GM18873 (cell line): Measurements from ENCODE around the gene STH.

Experiments used
- ATAC-seq: cut with Tn5 transposase; IDR thresholded peaks from one replicate; pipeline ENCODE4 v1.9.1; 2021; ENCODE audit warnings: mild to moderate bottlenecking, moderate library complexity, moderate number of reproducible peaks; ENCODE audit not compliant: unreplicated experiment, low FRiP score

STH gene

GRCh38 chr17:45982791-45983613, 16.0 kb upstream of the STH start:
- no peak for ATAC-seq

- no peak for ATAC-seq
Measured at GRCh38 chr17:45983614-45984310, 15.3 kb upstream of the STH start.

- ATAC-seq = no peak
Measured at GRCh38 chr17:45984368-45984767, 14.7 kb upstream of the STH start.

GRCh38 chr17:45985447-45985846, 13.6 kb upstream of the STH start:
- ATAC-seq = no peak

GRCh38 chr17:45986056-45986455, 13.0 kb upstream of the STH start:
- ATAC-seq = no peak

- no peak for ATAC-seq
Measured at GRCh38 chr17:45987706-45988105, 11.3 kb upstream of the STH start.

- no peak for ATAC-seq
Measured at GRCh38 chr17:45989759-45990158, 9.3 kb upstream of the STH start.

- no peak for ATAC-seq
Measured at GRCh38 chr17:45990886-45991285, 8.2 kb upstream of the STH start.

- ATAC-seq = no peak
Measured at GRCh38 chr17:45991341-45991740, 7.7 kb upstream of the STH start.

- no peak for ATAC-seq
Measured at GRCh38 chr17:45992175-45992574, 6.9 kb upstream of the STH start.

- no peak for ATAC-seq
Measured at GRCh38 chr17:45992904-45993303, 6.1 kb upstream of the STH start.

- ATAC-seq = no peak
Measured at GRCh38 chr17:45993962-45994627, 5.0 kb upstream of the STH start.

GRCh38 chr17:45994987-45995386, 4.1 kb upstream of the STH start:
- ATAC-seq = no peak

- ATAC-seq = no peak
Measured at GRCh38 chr17:45995627-45996270, 3.3 kb upstream of the STH start.

- no peak for ATAC-seq
Measured at GRCh38 chr17:45996282-45996937, 2.6 kb upstream of the STH start.

GRCh38 chr17:45997166-45997565, 1.9 kb upstream of the STH start:
- ATAC-seq = no peak

GRCh38 chr17:45997624-45998023, 1.4 kb upstream of the STH start:
- no peak for ATAC-seq

GRCh38 chr17:45999900-46000290, 845 bp downstream of the STH start:
- no peak for ATAC-seq

- ATAC-seq = no peak
Measured at GRCh38 chr17:46000292-46000691, 1.2 kb downstream of the STH start.

GRCh38 chr17:46000757-46001156, 1.7 kb downstream of the STH start:
- no peak for ATAC-seq
